ENCODE data around the gene NOVA2.
"Not testable (repeated sequence)": the region's sequence is repeated elsewhere in the genome, so short reads cannot be mapped to it uniquely, and the experiment has no call there.

NOVA2 gene

DNA sequence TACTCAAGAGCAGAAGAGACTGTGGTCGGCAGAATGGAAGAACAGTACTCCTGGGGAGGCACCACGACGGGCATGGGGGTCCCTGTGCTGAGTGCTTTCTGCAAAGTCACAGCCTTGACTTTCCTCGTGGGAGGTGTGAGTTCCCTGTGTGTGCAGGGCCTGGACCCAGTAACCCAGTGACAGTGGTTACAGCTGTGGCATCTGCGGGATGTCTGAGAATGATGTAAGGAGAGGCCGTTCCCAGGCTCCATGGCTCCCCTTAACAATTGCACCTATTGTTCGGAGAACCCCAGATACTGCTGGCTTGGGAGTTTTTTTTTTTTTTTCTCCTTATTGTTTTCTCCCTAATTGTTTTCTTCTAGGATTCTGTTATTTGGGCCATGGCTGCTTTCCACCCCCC lies 54.0 kb downstream of the NOVA2 start:
- DNase-seq: no peak

DNA sequence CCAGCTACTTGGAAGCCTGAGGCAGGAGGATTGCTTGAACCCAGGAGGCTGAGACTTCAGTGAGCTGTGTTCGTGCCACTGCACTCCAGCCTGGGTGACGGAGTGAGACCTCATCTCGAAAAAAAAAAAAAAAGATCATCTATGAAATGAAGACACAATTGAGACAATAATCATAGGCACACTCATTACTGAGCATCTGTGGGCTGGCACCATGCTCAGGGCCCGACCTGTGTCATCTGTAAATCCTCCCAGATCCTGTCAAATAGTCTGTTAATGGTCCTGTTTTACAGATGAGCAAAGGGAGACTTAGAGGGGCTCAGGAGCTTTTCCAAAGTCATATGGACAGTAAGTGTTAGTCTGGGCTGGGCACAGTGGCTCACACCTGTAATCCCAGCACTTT lies 54.9 kb downstream of the NOVA2 start:
- no peak for DNase-seq

DNA sequence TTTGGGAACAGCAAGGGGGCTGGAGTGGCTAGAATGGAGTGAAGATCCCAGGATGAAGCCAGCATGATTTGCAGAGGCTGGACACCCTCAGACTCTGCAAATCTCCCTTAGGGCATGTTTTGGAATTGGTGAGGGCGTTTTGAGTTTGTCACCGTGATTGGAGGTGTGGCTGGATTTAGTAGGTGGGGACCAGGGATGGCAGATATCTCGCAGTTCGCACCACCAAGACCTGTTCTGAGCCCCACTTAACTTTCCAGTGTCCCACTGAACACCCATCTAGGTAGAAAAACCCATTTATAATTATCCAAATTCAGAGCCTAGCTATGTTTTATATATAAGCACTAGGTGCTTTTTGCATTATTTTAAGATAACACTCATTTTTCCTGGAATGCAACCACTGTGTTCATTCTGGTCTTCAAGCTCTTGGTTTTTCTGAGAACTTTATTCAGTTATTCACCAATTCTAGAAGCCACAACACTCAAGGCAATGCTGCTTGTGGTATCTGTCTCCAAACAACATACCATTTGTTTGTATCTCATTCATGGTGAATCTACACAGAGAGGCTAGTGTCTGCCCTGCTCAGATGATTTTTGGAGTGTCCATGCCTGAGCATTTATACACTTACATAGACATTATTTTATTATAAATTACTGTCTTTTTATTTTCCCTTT lies 56.1 kb downstream of the NOVA2 start:
- DNase-seq: no peak

DNA sequence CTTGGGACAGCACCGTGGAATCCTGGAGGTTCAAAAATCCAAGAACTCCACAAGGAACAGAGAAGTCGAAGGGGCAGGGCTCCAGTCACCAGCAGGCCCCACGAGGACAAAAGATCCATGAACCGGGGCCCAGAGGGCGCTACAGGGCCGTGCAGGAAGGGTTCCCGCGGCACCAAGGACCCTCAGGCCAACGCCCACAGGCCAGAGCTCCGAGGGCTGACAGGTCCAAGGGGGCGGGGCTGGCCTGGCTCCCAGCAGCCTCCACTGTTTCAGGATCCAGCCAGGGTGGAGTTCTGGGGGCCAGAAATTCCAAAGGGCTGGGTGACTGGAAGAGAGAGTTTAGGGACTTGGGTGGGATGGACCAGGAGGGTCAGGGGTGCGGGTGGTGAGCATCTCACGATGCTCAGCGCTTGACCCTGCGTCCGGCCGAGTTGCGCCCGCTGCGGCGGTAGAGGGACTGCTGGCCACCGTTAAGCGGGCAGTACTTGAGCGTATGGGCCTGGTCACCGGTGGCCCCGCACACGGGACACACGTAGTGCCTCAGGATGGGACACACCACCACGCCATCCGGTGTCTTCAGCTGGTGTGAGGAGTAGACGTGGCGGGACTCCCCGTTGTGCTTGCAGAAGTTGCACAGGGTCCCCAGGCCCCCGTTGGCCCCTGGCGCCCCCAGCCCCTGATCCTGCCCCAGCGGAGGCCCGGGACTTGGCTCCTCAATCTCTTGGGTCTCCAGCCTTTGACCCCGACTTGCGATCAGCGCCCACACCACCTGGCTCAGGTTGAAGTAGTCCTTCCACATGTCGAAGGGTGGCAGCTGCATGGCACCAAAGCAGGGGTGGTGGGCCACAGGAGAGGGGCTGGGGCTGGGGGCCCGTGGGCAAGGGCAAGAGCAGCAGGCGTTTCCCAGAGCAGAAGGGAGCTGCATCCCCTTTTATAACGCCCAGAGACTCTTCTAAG lies 59.5 kb downstream of the NOVA2 start, which contains the start of gene NANOS2:
TSS of gene NANOS2 (minus strand) at position 905 of the 957 bp plus-strand sequence. CDS start at position 820, 85 bp downstream.
- DNase-seq: no peak

DNA sequence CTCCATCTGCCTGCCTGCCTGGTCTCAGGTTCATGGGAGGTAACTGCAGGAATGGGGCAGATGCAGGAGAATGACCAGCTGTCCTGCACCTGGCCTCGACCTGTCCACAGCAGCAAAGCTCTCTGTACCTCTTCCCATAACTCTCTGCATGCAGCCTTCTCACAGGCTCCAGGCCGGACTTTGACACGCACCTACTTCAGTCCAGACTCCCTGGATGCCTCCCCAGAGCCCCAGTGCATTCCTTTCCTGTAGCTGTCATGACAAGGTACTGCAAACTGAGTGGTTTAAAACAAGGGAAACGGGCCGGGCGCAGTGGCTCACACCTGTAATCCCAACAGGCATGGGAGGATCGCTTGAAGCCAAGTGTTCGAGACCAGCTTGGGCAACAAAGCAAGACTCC lies 62.4 kb downstream of the NOVA2 start:
- DNase-seq: no peak

DNA sequence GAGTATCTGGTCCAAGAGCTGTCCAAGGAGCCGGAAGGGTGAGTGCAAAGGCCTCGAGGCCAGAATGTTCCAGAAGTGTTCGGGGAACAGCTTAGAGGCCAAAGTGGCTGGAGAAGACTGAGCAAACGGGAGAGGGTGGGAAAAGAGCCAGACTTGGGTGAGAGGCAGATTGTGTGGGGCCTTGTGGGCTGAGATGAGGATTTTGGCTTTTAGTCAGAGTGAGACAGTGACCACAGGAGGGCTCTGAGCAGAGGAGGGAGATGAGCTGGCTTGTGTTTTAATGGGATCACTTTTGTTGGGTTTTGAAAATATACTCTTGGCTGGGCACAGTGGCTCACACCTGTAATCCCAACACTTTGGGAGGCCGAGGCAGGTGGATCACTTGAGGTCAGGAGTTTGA lies 64.7 kb downstream of the NOVA2 start:
- no peak for DNase-seq

DNA sequence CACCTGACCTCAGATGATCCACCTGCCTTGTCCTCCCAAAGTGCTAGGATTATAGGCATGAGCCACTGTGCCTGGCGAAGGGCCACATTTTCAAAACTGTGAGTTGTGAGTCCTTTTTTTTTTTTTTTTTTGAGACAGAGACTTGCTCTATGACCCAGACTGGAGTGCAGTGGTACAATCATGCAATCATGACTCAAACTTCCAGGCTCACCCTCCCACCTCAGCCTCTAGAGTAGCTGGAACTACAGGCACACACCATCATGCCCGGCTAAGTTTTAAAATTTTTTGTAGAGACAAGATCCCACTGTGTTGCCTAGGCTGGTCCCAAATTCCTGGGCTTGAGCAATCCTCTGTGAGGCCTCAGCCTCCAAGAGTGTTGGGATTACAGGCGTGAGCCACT lies 67.4 kb downstream of the NOVA2 start:
- no peak for DNase-seq

DNA sequence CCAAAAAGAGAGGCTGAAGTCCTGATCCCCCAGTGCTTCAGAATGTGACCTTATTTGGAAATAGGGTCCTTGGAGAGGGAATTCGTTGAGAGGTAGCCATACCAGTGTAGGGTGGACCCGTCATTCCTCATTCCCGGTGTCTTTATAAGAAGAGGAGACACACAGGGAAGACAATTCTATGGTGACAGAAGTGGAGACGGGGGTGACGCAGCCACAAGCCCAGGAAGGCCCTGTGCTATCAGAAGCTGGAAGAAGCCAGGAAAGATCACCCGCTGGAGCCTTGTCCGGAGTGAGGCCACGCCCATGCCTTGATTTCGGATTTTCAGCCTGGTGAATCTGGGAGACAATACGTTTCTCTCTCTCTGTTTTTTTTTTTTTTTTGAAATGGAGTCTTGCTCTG lies 68.7 kb downstream of the NOVA2 start:
- DNase-seq: no peak

DNA sequence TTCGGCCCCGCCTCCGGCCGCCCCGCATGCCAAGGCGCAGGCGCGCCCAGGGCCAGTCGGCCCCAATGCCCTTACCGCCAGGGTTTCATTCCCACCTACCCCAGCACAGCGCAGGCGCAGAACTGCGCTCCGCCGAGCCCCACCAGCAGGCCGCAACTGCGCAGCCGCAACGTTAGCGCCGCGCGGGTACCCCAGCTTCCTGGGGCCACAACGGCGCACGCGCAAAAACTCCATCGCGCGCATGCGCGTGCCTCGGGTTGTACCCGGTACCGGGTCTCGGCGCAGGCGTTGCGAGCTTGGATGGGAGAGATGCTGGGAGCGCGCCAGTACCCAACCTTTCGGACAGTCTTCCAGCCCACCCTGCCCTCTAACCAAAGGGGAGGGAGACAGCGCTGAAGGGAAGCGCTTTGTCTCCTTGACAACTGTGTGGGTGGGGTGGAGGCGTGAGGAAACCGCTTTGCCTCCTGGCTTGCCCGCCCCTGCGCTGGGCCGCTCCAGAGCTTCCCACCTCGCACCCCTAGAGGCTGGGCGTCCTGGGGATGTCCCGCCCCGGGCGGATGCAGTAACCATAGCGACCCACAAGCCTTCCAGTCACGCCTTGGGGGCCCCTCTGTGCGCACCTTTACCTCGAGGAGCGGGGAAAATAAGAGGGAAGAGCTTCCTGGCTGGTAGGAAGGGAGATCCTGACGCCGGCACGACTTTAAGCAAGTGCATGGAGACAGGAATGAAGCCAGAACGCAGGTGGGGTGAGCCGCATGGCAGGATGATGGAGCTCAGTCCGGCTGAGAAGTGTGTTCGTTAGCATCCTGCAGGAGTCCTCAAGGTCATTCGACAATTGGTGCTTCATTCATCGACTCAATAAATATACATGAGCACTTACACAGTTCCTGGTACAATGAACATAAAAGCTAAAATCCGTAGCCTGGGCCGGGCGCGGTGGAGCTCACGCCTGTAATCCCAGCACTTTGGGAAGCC lies 70.7 kb downstream of the NOVA2 start:
- peak; percentile 95 for DNase-seq

DNA sequence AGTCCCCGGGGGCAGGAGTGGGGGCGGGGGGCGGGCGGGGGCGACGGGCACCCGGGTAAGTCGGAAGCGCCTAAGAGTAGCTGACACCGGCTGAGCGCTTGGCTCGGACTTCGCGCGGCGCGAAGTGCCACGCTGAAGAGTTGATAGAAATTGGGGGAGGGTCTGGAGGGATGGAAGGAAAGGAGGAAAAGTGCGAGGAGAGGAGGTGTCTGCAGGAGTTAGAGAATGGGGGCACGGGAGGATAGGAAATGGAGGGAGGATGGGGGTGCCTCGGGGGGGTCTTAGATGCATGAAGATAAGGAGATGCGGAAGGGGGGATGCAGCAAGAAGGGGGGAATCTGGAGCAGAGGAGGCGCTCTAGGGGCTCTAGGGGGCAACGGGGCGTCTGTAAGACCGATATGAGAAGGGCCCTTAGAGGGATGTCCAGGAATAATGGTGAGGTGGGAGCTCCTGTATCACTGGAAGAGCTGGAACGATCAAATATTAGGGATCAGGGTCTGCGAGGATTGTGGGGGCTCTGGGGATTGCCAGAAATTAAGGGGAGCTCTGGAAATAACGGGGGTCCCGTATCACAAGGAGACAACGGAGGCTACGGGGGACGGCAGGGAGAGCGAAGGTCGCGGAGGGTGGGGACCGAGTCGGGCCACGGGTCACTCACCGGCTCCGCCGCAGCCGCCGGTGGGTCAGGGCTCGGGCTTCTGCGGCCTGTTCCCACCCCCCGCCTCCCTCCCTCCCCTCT lies 71.6 kb downstream of the NOVA2 start, which contains the start of gene MYPOP:
TSS of gene MYPOP (minus strand) at position 702 of the 739 bp plus-strand sequence. CDS start 840 bp downstream, outside the sequence.
- DNase-seq: no peak

DNA sequence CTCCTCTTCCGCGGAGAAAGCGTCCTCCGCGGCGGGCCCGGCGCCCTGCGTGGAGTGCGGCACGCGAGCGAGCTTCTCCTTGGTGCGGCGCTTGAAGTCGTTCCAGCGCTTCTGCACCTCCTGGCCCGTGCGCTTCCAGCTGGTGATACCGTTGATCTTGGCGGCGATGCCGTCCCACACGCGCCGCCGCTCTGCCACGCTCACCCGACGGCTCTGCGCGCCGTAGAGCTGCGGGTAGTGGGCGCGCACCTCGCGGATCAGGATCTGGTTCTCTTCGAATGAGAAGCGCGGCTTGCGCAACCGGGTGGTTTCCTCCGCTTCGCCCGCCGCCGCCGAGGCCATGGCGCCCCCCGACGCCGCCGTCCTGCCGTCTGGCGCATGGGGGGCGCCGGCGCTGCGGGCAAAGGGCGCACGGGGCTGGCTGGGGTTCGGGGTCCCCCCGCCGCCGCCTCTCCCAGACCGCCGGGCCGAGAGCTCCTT lies 72.2 kb downstream of the NOVA2 start:
- no peak for DNase-seq

DNA sequence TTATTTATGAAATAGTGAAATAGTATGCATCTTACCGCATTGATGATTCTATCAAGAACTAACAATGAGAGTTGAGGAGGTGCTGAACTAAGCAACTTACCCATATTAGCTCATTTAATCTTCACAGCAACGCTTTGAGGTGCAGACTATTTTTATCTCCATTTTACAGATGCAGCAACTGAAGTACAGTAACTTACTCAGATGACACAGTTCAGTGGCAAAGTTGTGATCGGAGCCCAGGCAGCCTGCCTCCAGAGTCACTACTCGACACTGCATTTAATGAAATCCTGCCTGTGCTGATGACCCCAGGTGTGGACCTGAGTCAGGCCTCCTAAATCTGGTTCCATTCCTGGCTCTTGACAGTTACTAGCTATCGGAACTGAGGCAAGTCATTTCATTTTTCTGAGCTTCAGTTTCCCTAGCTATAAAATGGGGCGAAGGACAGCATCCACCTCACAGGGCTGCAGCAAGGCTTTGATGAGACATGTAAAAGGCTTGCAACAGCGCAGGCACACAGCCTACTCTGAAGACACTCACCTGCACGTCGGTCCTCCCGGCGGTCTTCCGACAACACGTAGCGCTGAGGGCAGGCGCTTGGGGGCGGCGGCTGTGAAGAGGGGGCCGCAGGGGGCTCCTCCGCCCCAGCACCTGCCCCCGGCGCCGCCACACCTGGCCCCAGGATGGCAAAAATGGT lies 72.8 kb downstream of the NOVA2 start:
- DNase-seq: no peak

DNA sequence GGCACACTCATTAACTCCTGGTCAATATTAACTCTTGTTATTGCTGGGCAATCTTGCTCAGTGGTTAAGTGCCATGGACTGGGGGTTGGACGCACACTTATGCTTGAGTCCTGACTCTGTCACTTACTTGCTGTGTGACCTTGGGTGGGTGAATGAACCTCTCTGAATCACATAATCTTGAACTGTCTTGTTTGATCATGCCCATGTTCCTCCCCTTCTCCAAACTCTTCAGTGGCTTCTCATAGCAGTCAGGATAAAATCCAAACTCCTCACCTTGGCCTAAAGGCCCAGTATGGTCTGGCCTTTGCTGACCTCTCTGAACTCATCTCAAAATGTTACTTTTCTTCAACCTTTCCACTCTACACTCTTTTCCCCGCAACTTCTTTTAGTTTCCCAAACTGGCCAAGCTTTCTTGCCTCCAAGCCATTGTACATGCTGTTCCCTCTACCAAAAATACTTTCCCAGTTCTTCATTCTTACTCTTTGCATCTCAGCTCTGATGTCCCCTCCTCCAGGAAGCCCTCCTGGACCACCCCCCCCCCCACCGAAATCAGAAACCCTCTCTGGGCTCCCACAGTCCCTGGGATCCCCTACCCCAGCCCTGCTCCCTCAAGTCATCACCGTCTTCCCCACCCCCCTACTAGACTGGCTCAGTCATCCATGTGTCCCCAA lies 73.6 kb downstream of the NOVA2 start:
- no peak for DNase-seq

DNA sequence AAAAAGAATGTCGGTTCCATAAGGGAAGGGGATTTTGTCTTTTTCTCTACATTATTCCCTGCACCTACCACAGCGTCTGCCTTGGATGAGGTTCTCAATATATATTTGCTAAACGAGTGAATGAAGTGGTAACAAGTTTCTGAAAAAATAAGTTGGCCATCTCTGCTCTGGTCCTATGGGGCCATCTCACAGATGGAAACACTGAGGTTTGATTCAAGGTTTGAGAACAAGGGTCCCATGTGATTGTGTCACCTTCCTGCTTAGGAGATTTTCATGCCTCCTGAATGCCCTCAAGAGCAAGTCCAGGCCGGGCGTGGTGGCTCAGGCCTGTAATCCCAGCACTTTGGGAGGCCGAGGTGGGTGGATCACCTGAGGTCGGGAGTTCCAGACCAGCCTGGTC lies 74.4 kb downstream of the NOVA2 start:
- DNase-seq: no peak

DNA sequence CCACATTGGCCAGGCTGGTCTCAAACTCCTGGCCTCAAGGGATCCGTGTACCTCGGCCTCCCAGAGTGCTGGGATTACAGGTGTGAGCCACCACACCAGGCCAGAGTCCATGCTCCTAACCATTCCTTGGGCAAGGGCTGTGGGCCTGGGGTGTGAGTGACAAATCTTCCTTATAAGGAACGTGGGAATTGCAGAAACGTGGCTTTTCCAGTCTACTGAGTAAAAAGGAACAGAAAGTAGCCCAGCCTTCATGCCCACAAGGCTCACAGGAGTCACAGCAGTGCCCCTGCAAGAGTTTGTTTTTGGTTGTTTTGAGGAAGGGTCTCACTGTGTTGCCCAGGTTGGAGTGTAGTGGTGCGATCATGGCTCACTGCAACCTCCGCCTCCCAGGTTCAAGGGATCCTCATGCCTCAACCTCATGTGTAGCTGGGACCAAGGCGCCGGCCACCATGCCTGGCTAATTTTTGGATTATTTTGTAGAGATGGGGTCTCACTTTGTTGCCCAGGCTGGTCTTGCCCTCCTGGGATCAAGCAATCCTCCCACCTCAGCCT lies 76.3 kb downstream of the NOVA2 start:
- DNase-seq: no peak

DNA sequence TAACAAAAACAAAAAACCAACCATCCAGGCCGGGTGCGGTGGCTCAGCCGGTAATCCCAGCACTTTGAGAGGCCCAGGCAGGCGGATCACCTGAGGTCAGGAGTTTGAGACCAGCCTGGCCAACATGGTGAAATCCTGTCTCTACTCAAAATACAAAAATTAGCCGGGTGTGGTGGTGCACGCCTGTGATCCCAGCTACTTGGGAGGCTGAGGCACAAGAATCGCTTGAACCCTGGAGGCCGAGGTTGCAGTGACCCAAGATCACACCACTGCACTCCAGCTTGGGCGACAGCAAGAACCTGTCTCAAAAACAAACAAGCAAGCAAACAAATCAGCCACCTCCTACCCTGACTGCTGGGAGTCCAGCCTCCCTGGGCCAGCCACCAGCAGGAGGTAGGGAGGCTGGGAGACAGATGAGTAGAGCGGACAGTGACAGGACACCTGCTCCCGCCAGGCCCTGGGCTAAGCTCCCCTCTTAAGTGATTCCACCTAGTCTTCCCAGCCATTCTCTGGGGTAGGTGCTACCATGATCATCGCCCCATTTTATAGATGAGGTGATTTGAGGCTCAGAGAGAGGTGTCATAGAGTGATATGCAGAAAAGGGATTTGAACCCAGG lies 77.6 kb downstream of the NOVA2 start:
- DNase-seq: not testable (repeated sequence)

DNA sequence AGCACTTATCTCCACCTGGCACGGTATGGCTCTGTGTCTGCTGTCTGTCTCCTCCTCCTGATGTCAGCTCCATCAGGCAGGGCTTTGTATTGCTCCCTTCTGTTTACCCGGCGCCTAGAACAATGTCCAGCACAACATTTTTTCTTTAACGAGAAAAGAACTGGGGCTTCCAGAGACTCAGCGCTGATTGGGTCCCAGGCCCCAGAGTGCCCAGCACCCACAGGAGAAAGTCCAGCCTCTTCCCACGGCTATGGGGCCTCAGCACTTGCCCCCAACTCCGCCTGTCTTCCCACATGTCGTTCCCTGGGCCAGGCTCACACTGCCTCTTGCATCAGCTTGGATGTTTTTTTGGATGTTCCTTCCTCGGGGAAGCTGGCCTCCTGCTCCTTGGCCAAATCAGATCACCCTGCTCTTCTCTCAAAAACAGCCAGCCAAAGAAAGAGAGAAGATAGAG lies 78.1 kb downstream of the NOVA2 start:
- no peak for DNase-seq

DNA sequence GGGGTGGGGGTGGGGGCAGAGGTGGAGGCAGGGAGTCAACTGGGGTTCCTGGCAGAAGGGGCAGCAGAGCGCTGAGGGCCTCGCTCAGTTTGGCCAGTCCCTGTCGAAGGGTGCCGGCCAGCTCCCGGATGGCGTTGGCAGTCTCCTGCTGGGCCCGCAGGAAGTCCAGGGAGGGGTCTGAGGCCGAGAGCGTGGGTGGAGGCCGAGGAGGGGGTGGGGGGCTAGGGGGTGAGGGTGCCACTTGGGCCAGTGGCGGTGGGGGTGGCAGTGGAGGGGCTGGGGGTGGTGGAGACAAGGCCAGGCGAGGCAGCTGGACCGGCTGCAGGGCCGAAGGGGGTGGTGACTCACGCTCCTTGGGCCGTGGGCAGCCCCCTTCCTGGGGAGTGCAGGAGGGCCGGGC lies 82.8 kb downstream of the NOVA2 start:
- no peak for DNase-seq

DNA sequence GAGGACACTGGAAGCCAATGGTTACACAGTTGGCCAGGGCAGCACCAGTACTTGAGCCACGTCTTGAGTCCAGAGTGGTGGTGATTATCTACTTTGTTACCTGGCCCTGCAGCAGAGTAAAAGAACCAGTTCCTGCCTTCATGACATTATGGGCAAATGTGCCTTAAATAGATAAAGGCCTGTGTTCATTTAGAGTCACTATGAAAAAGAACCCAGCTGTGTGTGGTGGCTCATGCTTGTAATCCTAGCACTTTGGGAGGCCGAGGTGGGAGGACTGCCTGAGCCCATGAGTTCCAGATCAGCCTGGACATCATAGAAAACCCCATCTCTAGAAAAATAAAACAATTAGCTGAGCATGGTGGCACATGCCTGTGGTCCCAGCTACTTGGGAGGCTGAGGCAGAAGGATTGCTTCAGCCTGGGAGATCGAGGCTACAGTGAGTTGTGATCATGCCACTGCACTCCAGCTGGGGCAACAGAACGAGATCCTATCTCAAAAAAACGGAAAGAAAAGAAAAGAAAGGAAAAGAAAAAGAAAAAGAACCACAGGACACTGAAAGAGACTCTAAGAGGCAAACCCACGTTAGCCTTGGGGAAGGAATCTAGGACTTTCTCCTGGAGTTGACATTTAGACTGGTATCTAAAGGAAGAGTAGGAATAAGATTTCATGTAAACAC lies 84.3 kb downstream of the NOVA2 start:
- no peak for DNase-seq
